ENCODE data around the gene PLXNA2. TPM values are rescaled to one million over a fixed set of nuclear protein-coding genes. Genes with fewer than 3 reads are reported as not detected.

PLXNA2 gene
- total RNA-seq, 2 experiments from 2014 or later: 0.13 to 0.23 TPM

DNA sequence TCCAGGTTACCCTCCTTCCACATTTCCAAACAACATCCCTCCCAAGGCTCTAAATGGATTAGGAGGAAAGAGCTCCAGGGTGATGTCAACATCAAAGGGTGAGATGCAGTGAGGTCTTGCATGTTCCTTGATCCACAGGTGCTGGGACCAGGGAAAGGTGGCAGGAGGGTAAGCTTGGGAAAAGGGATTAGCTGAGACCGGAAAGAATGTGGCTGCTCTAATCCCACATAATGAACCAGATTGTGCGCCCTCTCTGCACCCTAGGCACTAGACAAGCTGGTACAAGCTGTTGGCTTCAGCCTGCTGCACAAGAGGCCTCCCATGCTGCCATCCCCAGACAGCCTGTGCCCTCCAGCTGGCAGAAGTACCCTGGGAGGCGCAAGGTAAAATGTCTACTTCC lies 34.9 kb downstream of the PLXNA2 start:
- TF ChIP-seq, protein P1, sequence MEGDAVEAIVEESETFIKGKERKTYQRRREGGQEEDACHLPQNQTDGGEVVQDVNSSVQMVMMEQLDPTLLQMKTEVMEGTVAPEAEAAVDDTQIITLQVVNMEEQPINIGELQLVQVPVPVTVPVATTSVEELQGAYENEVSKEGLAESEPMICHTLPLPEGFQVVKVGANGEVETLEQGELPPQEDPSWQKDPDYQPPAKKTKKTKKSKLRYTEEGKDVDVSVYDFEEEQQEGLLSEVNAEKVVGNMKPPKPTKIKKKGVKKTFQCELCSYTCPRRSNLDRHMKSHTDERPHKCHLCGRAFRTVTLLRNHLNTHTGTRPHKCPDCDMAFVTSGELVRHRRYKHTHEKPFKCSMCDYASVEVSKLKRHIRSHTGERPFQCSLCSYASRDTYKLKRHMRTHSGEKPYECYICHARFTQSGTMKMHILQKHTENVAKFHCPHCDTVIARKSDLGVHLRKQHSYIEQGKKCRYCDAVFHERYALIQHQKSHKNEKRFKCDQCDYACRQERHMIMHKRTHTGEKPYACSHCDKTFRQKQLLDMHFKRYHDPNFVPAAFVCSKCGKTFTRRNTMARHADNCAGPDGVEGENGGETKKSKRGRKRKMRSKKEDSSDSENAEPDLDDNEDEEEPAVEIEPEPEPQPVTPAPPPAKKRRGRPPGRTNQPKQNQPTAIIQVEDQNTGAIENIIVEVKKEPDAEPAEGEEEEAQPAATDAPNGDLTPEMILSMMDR (IDR thresholded peaks at IDR 0.05): no peak
- CTCF ChIA-PET: interaction anchor here (1.3 to 2.5 kb wide), 2 partner anchors 35 to 77 kb away, joined by 6 to 8 read pairs; partner anchors contain the start of gene PLXNA2
- intact Hi-C loops (cut with micrococcal nuclease): no loop called here
- H3K4me3 Mint-ChIP-seq: no peak overlapping the region
- no peak for ATAC-seq
- no peaks in the 10 kb centered on the region for H3K4me1 Mint-ChIP-seq (ENCODE audit: low read depth)
- H3K9me3 Mint-ChIP-seq: no peaks in the 10 kb centered on the region
- no peak for DNase-seq
- POLR2A ChIA-PET: no interaction called here
- peaks cover 4% of the 10 kb centered on the region for H3K27me3 Mint-ChIP-seq
- no peaks in the 10 kb centered on the region for H3K36me3 Mint-ChIP-seq (ENCODE audit: low read depth)
- no peak overlapping the region for H3K27ac Mint-ChIP-seq

DNA sequence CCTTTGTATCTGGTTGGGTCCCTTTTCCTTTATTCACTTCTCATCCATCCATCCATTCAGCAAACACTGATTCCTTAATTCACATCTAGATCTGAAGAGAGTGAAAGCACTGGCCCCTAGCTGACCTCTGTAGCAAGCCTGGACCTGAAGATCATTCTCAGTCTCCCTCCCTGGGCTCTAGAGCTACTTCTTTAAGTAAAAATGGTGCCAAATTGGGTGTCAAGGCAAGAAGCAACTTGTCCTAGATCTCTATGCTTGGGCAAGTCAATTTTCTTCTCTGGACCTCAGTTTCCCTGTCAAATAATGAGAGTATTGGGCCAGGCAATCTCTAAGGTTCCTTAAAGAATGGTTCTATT lies 36.1 kb downstream of the PLXNA2 start:
- no peak overlapping the region for H3K27ac Mint-ChIP-seq
- ATAC-seq (no peak), DNase-seq (no peak)
- peaks cover 4% of the 10 kb centered on the region for H3K27me3 Mint-ChIP-seq
- intact Hi-C loops (cut with micrococcal nuclease): no loop called here
- no peaks in the 10 kb centered on the region for H3K36me3 Mint-ChIP-seq (ENCODE audit: low read depth)
- no peak overlapping the region for H3K4me3 Mint-ChIP-seq
- TF ChIP-seq, protein P1 (IDR thresholded peaks at IDR 0.05): no peak
- no peaks in the 10 kb centered on the region for H3K9me3 Mint-ChIP-seq
- ChIA-PET CTCF (no interaction called here), POLR2A (no interaction called here)
- no peaks in the 10 kb centered on the region for H3K4me1 Mint-ChIP-seq (ENCODE audit: low read depth)

DNA sequence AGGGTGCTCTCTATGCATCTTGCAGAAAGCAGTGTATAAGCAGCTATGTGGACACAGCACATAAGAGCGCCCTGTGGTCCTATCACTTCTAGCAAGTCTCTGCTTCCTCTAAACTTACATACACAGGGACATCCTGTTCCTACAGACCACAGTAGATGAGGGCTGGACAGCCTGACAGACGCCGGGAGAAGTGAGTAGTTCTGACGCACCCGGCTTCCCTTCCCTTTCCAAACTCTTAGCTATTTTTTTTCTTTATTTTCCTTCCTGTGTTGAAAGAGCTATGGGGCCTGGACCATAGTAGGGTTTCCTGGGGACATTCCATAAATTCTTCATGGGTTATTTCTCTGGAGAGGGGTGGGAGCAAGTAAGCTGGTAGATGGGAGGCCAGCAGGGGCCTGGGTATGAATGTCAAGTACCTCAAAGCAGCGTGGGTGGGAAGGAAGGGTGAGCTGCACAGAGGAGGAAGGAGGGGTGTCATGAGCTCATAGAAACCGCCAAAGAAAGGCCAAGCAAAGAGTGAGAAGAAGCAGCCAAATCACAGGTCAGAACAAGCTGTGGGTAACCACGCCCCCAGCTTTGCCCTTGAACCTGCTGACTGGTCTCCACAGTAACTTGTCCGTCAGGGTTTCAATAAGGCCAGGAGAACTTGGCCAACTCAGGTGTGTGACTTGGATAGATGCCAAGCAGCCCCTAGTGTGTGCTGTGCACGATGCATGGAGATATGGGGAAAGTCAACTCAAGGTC lies 36.6 kb downstream of the PLXNA2 start:
- no peaks in the 10 kb centered on the region for H3K36me3 Mint-ChIP-seq (ENCODE audit: low read depth)

DNA sequence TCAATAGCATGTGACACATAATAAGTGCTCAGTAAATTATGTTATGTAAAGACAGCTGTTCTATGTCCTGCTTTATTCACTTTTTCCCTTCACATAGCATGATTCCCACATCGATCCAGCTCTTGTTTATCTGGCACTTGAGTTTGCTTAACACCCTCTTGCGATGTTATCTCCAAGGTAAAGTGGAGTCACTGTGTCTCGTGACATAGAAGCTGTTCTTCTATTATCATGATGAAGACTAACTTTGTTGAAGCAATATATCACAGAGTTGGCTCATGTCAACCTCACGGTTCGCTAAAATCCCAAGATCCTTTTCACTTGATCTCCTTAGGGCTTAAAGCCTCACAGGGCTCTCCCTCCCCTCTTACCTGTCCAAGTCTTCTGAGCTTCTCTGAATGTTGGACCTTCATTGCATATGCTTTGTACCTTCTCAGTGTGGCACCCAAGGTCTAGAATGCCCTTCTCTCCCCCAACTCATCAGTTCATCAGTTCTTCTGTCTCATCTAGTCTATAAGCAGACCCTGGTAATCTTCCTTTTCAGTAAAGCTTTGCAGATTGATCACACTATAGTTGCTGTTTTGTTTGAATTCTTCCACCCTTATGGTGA lies 38.0 kb downstream of the PLXNA2 start:
- CTCF ChIA-PET: interaction anchor here (1.1 to 2.3 kb wide), 2 partner anchors 39 to 74 kb away, joined by 5 to 9 read pairs; partner anchors contain the start of gene PLXNA2
- Mint-ChIP-seq H3K9me3 (no peaks in the 10 kb centered on the region), H3K36me3 (ENCODE audit: low read depth) (no peaks in the 10 kb centered on the region), H3K4me1 (ENCODE audit: low read depth) (no peaks in the 10 kb centered on the region), H3K27ac (no peak overlapping the region), H3K27me3 (no peaks in the 10 kb centered on the region), H3K4me3 (no peak overlapping the region)
- TF ChIP-seq, protein P1 (IDR thresholded peaks at IDR 0.05): no peak
- intact Hi-C loops (cut with micrococcal nuclease): no loop called here
- DNase-seq (no peak), ATAC-seq (no peak)
- POLR2A ChIA-PET: interaction anchor here (0.6 kb wide), 2 partner anchors 1287 to 1434 kb away, joined by 3 read pairs; no protein-coding TSS in a partner anchor

More for the DNA sequence above, 36.6 kb downstream of the PLXNA2 start:
- peak; percentile 5 for DNase-seq
- POLR2A ChIA-PET: no interaction called here
- TF ChIP-seq, protein P1 (IDR thresholded peaks at IDR 0.05): no peak
- CTCF ChIA-PET: interaction anchor here (0.7 to 2.3 kb wide), 2 partner anchors 37 to 53 kb away, joined by 3 to 9 read pairs; partner anchors contain the start of gene PLXNA2
- intact Hi-C loops (cut with micrococcal nuclease): no loop called here
- Mint-ChIP-seq H3K27me3 (peaks cover 2% of the 10 kb centered on the region), H3K4me1 (ENCODE audit: low read depth) (no peaks in the 10 kb centered on the region), H3K27ac (no peak overlapping the region), H3K4me3 (no peak overlapping the region), H3K9me3 (no peaks in the 10 kb centered on the region)
- no peak for ATAC-seq
